HuH-7.5 (cell line): Measurements from ENCODE around the gene ARHGAP20.
"Not testable (repeated sequence)": the region's sequence is repeated elsewhere in the genome, so short reads cannot be mapped to it uniquely, and the experiment has no call there.

Experiments used
- DNase-seq: peaks from one replicate; pipeline ENCODE4 v3.0.0; 2011; ENCODE audit warnings: low spot score

The ARHGAP20 gene

DNA sequence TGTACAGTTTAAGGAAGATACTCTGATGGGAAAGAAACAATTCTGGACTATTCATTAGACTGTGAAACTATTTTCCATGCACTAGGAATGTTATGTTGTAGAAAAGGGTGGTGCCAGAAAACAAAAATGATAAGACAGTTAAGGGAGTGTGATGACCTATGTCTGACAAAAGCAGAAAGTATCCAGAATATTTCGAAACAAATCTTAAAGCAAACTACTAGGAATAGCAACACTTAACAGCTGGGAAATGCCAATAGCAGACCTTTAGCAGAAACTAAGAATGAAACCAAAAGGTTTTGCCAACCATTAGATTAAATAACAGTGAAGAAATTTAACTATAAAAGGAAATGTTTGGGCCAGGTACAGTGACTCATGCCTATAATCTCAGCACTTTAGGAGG, 3.3 kb upstream of the ARHGAP20 start:
- no peak for DNase-seq

DNA sequence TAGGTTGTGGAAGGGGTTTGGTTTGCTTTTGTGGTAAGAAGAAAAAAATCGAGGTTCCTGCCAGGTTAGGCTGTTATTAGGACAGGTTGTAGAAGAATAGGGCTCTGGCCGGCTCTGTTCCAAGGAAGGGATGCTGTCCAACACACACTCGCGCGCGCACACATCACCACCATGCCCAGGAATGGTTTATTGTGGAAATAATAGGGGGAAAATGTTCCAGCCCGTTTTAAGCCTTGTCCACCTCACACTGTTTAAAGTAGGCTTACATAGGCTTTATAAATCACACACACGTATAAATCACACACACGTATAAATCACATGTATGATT, 1.2 kb upstream of the ARHGAP20 start:
- DNase-seq: no peak

DNA sequence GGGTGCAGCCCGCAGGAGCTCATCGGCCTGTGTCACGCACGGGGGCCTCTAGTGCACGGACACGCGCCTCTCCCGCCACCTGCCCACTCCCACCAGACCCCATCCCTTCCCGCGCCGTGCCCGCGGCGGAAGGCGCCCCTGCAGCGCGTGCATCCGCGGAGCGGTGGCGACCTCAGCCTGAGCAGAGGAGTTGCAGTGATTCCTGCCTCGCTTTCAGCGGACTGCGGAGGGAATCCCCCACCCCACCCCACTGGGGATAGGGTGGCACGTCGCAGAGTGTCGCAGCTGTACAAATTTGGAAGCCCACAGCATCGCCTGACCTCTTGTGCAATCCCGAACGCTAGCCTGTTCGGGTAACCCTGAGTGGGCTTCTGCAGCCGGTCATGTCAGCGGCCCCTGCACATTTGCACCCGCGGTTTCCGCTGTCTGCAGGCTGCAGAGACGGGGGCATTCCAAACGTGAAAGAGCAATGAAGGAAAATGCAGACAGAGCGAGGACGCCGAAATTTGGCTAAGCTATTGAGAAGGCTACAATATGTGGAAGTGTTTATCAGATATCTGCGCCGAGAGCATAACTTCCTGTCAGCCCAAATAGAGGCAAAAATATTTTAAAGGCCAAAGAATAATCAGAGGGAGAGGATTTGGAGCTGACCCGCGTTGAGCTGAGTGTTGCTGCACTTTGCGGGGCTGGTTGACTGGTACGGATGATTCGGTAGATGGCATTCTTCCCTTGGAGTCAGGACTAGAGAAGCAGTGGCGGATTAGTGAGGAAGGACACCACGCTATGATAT, 617 bp upstream of the ARHGAP20 start:
- peak; percentile 16 for DNase-seq

DNA sequence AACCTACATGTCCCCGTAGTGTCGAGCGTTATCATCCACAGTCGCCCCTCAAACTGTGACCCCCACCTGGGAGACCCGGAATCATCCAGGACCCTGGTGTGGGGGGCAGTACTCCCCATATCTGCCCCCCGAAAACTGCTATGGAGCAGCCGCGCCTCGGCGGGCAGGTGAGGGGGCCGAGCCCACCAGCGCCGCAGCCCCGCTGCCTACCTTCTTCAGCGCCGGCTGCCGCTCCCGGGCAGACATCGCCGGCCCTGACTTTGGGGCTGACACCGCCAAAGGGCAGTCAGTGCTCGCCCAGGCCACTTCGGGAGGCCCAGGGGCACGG, 825 bp downstream of the ARHGAP20 start:
- no peak for DNase-seq

DNA sequence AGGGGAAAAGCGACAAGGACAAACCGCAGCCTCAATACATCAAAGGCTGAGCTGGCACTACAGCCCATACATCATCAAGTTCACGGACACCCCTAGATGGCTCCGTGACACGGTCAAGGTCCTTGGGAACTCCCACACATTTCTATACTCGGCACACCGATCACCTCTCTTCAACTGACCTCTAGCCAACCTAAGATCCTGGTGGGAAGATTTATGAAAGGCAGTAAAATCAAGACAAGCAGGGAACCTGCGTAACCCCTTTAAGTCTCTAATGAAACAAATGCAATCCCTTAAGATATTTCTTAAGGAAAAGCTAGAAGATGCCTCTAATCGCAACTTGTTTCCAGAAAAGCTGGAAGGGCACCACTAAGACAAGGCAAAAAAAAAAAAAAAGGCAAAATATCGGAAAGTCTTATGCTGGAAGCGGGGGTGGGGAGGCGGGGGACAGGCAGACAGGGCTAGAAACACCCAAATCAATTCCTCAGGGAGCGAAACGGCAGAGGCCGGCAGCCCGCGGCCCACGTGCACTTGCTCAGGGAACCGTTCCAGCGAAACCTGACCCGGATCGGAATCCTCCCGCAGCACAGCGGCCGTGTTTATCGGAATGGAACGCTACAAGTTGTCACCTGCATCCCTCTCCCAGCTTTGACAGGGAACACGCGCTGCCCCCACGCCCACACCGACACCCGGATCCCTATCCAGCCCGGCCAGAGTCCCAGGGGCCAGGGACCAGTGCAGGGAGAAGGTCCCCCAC, 1.4 kb downstream of the ARHGAP20 start:
- DNase-seq: no peak

DNA sequence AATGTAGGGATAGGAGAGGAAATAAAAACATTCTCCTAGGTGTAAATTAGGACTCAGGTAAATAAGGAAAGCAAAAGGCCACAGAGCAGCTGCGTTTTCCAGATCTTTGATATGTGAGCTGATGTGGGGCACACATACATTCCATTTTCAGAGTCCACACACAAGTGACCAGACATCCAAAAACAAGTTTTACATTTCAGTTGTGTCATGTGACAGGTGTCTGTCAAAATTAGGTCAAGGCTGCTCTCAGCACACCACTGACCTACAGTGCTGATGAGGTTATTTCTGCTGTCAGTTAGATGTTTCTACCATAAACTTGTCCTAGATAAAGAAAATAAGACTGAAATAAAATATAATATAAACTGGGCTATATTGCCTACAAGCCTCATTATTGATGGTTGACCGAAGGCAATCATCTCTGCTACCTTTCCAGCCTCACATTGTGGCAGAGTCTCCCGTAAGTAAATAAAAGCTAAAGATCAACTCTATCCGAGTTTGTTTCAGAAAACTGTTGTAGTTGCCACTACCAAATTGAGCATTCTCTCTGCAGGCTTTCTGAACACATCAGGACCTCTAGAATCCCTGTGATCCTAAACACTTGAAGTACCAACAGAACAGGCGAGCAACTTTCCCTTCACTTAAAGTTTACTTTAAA, 7.9 kb downstream of the ARHGAP20 start:
- no peak for DNase-seq

DNA sequence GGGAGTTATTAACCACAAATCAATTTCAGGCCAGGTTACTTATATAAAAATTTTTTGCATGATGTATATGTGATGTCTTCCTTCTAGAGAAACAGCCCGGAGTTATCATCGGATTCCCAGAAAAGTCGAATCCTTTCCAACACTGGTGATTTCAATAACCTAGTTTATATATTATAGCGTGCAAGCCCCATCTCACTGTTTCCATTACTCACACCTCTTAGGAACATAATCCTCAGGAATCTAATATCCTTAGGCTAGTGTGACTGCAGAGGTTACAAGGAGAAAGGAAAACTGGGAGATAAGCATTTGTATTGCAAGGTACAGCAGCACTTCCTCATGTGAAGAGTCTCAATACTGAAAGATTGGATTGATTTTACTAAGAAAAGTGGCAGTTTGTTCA, 20.3 kb downstream of the ARHGAP20 start:
- DNase-seq: no peak

DNA sequence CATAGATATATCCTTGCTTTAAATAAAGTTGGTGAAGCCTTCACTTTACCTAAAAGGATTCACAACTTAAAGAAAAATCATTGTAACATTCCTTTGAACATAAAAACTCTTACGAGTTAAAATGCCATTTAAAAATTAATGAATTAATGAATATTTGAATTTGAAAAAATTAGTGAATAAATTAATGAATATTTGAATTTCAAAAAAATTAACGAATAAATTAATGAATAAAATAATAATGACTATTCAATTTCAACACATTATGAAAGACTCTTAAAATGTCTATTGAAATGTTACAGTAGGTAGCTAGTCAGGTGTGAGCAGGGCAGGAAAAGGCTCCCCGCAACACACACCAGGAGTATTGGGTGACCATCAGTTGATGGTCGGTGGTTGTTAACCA, 22.9 kb downstream of the ARHGAP20 start:
- no peak for DNase-seq

DNA sequence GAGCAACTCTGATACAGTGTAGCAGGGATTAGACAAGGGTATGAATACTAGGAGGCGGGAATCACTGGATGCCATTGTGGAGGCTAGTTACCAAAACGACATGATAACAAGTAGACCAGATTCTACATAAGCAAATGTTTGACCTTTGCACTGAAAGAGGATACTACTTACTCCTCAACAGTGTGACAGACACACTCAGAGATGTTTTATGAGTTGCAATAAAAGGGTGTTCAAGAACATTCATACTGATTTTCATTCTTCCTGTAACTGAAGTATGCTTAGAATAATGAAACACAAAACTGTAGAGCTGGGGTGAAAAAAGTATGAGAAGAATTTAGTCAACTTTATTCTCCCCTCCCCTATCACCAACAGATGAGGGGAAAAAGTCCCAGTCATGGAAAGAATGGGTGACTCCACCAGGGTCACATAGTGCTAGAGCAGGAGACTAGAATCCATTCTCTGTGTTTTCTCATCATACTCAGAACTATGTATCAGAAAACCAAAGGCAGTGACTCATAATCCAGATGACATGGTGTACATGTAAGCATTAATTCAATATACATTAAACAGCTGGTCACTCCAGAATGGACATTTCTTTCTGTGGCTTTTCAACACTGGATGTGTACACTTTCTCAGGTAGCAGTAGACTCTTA, 32.8 kb downstream of the ARHGAP20 start:
- DNase-seq: no peak

DNA sequence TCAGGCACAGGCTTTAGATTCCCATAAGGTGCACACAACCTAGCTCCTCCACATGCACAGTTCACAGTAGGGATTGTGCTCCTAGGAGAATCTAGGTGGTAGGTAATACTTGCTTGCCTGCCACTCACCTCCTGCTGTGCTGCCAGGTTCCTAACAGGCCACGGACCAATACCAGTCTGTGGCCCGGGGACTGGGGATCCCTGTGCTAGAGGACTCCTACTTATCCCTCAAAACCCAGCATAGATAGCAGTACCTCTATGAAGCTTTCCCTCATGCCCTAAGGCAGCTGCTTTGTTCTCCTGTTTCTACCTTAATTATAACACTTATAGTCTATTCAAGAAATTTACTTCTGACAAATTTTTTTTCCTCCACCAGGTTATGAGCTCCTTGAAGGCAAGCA, 36.7 kb downstream of the ARHGAP20 start:
- no peak for DNase-seq

DNA sequence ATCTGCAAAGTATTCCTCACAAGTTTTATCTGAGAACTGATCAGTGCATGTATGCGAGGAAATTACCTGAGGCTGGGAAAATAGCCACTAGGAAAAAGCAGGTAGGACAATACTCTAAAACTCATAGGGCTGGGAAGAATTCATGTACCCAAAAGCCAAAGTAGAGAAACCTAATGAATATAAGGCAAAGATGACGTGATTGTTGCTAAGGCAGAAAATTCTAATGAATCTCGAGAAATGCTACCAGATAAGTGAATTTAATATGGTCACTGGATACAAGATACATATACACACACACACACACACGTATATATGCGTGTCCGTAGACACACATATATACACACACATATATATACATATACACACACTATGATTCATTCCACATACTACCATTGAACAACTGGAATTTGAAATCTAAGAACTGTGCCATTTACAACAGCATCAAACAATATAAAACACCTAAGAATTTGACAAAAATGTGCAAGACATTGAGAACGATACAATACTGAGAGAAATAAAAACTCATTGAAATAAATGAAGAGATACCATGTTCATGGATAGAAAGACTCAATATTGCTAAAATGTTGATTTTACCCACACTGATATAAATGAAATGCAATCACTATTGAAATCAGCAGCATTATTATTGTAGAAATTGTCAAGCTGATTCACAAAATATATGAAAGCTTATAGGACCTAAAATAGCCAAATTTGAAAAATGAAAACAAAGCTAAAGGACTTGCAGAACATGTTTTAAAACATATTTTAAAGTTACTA, 46.4 kb downstream of the ARHGAP20 start:
- no peak for DNase-seq

DNA sequence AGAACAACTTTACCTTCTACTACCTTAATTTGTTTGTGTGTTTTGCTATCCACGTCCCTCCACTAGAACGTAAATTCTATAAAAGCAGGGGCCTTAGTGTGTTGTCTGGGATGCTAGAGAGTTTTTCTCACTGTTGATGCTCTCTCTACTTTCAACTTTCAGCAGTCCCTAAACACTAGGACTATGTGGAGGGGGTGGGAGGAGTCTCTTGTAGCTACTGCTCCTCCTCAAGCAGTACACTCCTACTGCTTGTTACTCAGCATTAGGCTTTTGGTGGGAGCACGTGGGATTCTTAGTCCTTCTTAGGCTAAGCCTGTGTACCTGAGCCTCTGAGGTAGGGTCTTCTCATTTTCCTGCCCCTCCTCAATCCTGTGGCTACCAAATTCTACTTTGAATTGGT, 56.3 kb downstream of the ARHGAP20 start:
- no peak for DNase-seq

DNA sequence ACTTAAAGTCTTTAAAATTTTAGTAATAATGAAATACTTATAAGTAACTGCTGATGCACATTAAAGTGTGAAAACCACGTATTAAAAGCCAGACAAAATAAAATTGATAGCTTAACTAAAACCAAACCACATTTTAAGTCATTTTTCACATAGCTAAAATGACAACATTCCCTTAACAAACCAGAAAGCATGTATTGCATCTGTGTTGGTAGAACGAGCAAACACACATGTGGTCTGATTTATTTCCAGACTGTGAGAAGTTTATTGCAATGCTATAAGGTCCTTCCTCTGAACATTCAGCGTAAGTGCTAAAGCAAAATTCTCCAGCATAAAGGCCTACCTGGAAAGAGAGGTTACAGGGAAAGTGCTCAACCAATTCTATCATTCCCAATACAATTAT, 57.8 kb downstream of the ARHGAP20 start:
- DNase-seq: no peak

DNA sequence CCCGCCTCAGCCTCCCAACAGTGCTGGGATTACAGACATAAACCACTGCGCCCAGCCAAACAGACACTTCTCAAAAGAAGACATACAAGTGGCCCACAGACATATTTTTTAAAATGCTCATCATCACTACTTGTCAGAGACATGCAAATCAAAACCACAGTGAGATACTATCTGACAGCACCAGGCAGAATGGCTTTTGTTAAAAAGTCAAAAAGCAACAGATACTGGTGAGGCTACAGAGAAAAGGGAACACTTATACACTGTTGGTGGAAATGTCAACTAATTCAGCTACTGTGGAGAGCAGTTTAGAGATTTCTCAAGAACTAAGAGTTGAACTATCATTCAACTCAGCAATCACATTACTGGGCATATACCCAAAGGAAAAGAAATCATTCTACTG, 67.0 kb downstream of the ARHGAP20 start:
- no peak for DNase-seq

DNA sequence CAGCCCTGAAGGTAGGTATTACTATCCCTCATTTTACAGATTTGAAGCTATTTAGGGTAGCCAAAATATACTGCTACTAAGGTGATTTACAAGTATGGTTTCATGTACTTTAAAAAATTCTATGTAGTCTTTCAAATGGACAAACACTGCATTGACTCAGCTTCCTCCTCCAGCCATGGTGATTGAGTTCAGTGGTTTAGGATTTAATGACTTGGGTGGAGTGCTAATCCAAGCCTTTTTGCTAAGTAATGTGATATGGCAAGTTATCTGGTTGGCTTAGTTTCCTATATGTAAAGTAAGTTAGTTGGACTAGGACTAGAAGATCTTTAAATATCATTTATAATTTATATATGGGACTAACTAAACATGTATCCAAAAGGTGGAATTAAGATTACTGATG, 77.9 kb downstream of the ARHGAP20 start:
- DNase-seq: no peak

DNA sequence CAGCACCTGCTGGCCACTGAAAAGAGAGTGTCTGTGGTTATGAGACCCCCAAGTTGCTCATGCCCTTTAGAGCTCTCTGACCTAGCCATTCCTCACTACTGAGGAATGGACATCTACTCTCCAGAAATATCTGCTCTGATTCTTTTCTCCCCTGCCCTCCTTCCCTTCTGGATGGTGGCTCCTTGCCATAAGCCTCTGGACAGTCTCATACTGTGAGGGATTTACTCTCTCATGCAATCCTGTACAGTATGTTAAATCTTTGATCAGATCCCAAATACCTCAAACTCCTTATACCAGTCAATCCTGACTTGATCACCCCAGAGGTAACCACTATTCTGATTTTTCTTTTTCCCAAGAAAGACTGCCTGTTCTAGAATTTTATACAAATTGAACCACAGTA, 80.7 kb downstream of the ARHGAP20 start:
- no peak for DNase-seq

DNA sequence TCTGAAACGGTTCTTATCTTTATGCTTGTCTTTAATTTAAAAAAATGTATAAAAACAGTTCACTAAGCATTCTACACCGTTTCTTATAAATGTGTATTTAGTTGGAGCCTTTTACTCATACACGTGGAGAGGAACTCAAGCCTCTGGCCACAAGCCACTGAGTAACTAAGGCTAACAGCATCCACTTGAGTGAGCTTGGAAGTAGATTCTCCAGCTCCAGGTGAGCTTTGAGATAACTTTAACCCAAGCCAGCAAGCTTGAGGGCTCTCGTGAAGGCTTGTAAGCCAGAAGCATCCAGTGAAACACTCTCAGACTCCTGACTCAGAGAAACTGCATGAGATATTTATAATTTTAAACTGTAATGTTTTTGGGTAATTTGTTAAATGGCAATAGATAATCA, 82.6 kb downstream of the ARHGAP20 start:
- no peak for DNase-seq

DNA sequence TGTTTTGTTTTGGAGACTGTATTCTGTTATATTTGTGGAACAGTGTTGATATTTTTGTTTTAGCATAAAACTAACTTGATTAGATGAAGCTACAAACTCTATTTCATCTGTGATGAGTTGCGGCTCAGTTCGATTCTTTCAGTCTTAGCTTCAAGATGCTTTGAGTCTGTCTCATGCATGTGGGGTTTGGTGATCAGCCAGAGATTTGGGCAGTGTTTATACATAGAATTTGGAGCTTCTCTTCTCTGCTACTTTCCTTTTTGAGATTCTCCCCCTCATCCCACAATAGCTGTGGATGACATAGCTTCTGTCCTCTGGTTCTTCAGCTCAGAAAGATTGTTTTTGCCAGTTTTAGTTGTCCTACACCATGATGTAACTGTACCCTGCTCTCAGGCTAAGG, 90.4 kb downstream of the ARHGAP20 start:
- DNase-seq: no peak

DNA sequence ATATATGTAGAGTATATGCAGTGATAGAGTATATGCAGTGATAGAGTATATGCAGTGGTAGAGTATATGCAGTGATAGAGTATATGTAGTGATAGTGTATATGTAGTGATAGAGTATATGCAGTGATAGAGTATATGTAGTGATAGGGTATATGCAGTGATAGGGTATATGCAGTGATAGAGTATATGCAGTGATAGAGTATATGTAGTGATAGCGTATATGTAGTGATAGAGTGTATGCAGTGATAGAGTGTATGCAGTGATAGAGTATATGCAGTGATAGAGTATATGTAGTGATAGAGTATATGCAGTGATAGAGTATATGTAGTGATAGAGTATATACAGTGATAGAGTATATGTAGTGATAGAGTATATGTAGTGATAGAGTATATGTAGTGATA, 92.9 kb downstream of the ARHGAP20 start:
- not testable (repeated sequence) for DNase-seq

DNA sequence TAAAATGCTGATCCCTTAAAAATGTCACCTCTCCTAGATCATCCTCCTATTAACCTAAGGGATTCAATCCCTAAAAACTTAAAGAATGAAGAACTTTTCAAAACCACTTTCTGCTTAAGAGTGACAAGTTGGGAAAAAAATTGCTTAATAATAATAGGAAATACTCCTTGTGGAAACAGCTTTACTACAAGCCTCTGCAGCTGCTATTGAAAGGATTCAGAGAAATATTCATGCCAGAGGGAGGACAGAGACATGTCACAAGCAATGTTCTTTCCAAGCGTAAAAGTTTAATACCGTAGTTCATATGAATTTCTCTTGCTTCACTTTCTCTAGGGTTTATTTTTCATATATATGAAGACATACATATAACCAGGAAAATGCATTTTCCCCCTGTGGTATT, 98.2 kb downstream of the ARHGAP20 start:
- no peak for DNase-seq

DNA sequence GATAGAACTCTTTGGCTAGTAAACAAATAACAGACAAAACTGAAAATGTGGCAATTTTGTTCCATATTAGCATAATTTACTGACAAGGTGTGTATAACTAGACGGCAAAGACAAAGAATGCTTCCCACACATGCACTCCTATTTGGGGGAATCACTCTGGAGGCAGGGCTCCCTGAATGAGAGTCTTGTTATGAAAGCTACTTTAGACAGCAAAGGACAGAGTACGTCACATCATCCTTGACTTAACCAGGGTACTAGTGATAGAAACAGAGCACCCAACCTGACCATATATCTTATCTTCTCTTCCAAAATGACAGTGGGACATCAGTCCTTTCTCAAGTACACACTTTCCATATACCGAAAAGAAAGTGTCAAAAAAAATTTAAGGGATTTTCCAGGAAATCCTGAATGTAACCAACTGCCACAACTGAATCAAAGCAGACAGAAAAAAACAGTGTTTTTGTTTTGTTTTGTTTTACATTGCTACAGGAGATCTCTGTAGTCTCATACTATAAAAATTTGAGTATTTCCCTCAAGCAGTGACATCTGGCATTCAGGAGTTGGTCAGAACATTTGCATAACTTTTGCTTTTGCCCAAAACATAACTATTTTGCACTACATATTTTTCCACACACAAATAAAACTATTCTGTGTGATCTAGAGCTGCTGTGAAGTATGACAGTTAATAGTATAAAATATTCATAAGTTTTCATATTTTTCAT, 98.9 kb downstream of the ARHGAP20 start:
- DNase-seq: no peak

DNA sequence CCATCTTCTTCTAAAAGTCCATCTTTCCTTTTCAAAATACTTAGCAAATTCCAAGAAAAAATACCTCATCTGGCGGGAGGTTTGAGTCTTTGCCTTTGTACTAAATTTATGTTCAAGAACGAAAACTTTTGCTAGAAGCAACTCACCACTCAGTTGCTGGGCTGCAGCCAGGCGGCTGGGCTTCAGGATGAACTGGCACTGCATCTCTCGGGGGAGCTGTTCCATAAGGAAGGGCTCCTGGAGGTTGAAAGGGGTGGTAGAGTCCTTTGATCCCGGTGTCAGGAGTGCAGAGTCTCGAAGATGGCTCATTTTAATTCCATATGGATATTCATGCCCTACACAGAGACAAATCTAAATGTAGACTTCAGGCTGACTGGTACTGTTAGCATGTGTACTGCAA, 105.8 kb downstream of the ARHGAP20 start:
- no peak for DNase-seq
